IPS-15b (cell line): ENCODE measurements around the gene GLIS1.

Experiments
- H3K27me3 ChIP-seq: one replicate; pipeline ENCODE4 v1.6.1; 2013; ENCODE audit warnings: low read length; ENCODE audit not compliant: control insufficient read depth, insufficient read depth
- H3K36me3 ChIP-seq: one replicate; pipeline ENCODE4 v1.6.1; 2013; ENCODE audit warnings: low read length; ENCODE audit not compliant: control insufficient read depth, insufficient read depth
- H3K4me1 ChIP-seq: one replicate; pipeline ENCODE4 v1.6.1; 2013; ENCODE audit warnings: mild to moderate bottlenecking, low read length; ENCODE audit not compliant: control insufficient read depth, insufficient read depth
- H3K4me3 ChIP-seq: one replicate; pipeline ENCODE4 v1.5.1; 2013; ENCODE audit warnings: low read depth, low read length
- H3K9ac ChIP-seq: one replicate; pipeline ENCODE4 v1.6.1; 2013; ENCODE audit warnings: low read depth, mild to moderate bottlenecking, low read length
- H3K9me3 ChIP-seq: one replicate; pipeline ENCODE4 v1.6.1; 2013; ENCODE audit warnings: mild to moderate bottlenecking, low read length; ENCODE audit not compliant: control insufficient read depth, insufficient read depth

The GLIS1 gene

DNA sequence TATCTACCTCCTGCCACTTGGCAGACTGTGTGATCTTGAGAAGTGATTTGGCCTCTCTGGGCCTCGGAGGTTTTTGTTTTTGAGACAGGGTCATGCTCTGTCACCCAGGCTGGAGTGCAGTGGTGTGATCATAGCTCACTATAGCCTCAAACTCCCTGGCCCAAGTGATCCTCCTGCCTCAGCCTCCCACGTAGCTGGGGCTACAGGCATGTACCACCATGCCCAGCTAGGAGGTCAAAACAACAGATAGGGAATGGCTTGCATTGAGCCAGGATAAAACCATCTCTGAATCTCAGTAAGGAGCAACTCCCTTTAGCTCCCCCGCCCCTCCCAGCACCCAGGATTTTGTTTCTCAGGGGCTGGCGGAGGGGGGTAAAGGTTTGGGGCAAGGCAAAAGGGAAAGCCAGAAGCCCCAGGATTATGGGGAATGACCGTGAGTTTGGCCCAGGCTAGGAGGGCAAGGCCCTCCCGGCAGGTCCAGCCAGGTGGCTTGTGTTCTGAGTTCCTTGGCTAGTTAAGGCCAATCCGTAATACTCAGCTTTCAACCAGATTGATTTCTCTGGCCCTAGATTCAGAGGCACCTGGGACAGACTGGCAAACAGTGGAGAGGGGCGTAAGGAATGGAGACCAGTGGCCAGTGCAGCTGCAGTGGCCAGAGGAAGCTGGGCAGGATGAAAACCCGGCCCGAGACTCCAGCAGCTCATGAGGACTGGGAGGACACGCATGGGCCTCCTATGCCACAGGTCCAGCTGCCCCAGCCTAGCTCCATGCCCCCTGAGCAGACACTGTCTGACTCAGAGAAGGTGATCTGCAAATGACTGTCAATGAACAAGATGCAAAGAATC lies 149.7 kb downstream of the GLIS1 start:
- Histone ChIP-seq H3K27me3 (no peaks in the 10 kb centered on the region), H3K4me1 (no peaks in the 10 kb centered on the region), H3K9ac (no peak overlapping the region), H3K4me3 (no peak overlapping the region), H3K36me3 (no peaks in the 10 kb centered on the region), H3K9me3 (no peaks in the 10 kb centered on the region)

DNA sequence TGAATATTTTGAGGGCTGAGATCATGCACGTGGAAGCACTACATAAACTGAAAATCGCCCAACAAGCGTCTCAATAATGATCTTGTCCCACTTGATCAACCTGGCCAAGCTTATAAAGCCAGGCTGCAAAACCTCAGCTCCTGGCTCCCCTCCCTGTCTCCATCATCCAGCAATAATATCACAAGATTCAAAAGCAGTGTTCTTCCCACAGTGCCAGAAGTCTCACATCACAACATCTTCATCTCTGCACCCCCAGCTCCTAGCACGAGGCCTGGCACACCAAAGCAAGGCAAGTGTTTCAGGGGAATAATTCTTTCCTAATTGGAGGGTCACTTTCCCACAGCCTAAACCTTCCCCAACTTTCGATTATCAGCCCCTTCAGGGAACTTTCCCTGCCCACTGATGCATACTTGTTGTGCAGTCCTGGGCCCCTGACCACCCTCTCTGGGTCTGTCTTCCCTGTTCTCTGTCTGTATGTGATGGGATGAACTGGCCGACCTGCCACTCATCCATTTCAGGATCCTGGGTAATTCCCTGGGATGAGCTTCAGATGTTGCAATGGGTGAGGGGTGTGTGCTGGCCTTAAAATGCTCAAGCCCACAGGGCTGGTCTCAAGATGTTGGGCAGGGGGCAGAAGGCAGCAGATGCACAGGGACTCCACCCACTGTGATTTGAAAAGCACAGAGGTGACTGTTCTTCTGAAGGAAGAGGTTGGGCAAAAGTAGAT lies 150.7 kb downstream of the GLIS1 start:
- Histone ChIP-seq H3K4me1 (no peaks in the 10 kb centered on the region), H3K9ac (no peak overlapping the region), H3K4me3 (no peak overlapping the region), H3K27me3 (no peaks in the 10 kb centered on the region), H3K36me3 (no peaks in the 10 kb centered on the region), H3K9me3 (no peaks in the 10 kb centered on the region)

DNA sequence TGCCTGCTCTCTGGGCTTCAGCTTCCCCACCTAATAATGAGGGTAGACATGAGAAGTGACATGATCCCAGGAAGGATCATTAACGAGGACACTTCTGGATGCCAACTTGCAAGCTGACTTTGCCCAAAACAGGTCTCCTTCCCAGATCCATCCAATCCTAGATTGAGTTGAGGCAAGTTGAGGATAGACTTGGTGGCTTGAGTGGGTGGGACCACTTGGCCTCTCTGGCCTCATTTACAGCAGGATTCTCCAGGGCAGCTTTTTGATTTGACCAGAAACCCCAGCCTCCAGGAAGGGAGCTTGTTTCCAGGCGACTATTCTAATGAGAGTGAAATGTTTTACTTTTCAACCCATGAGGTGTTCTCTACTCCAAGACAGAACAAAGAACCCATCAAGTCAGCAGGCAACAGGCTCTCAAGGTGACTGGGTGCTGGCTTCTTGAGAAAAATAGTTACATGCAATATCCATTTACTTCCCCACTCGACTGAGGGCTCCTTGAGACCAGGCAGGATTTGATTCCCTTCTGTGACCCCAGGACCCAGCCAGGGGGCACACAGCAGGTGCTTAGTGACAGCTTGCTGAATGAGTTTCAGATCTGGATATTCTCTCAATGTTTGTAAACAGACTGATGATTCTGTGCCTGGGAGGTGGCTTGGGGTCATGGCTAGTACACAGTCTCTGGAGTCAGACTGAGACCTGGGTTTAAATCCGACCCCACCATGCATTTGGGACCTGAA lies 151.5 kb downstream of the GLIS1 start:
- no peak overlapping the region for H3K9ac ChIP-seq
- H3K4me3 ChIP-seq = no peak overlapping the region
- no peaks in the 10 kb centered on the region for H3K36me3 ChIP-seq
- H3K4me1 ChIP-seq = no peaks in the 10 kb centered on the region
- no peaks in the 10 kb centered on the region for H3K9me3 ChIP-seq
- no peaks in the 10 kb centered on the region for H3K27me3 ChIP-seq

DNA sequence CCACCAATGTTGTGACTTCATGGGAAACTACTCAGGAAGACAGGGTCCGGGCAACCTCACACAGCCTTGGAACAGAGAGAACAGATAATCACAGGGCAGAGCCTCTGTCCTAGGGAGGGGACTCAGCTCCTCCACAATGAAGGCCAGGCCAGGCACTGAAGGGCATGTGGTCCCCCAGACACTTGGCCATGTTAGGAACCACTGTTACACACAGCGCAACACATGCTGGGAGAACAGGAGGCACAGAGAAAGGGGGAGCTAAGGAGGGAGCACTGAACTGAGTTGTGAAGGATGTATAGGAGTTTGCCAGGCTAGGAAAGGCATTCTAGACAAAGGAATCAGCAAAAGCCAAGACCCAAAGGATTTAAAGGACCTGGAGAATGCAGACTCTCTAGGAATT lies 152.2 kb downstream of the GLIS1 start:
- no peaks in the 10 kb centered on the region for H3K36me3 ChIP-seq
- H3K9me3 ChIP-seq = no peaks in the 10 kb centered on the region
- no peak overlapping the region for H3K4me3 ChIP-seq
- H3K27me3 ChIP-seq = no peaks in the 10 kb centered on the region
- H3K4me1 ChIP-seq = no peaks in the 10 kb centered on the region
- no peak overlapping the region for H3K9ac ChIP-seq

DNA sequence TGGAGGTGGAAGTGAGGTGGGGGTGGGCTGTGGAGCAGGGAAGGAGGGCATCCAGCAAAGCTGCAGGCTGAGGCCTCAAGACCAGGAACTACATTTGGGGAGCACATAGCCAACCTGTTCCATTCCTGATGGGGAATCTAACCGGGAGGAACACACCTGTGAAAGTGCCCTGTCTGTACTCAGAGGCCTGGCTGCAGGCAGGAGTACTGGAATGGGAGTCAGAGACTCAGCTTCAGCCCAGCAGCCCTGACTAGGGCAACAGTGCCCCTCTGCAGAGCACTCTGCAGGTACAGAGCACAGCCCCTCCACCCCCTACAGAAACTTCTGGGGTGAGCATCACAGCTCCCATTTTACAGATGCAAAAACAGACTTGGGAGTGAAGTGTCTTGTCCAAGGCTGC lies 153.4 kb downstream of the GLIS1 start:
- H3K9ac ChIP-seq = no peak overlapping the region

DNA sequence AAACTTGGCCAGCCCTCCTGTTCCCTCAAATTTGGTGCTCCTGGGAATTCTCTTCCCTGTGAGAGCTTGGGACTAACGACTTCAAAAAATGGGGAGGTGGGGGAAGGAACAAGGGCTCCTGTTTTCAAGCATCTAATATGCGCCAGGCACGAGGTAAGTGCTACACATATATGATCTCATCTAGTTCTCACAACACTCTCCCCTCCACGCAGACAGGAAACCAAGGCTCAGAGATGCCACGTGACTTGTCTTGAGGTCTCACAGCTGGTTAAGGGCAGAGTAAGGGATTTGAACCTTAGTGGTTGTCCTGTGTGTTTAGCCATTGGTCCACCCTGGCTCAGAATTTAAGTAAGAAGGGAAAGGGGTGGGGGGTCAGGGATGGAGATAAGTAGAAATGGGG lies 153.8 kb downstream of the GLIS1 start:
- Histone ChIP-seq H3K27me3 (no peaks in the 10 kb centered on the region), H3K36me3 (no peaks in the 10 kb centered on the region), H3K4me1 (no peaks in the 10 kb centered on the region), H3K4me3 (no peak overlapping the region), H3K9me3 (no peaks in the 10 kb centered on the region), H3K9ac (no peak overlapping the region)

More for the DNA sequence above, 153.4 kb downstream of the GLIS1 start:
- Histone ChIP-seq H3K4me1 (no peaks in the 10 kb centered on the region), H3K4me3 (no peak overlapping the region), H3K9me3 (no peaks in the 10 kb centered on the region), H3K27me3 (no peaks in the 10 kb centered on the region), H3K36me3 (no peaks in the 10 kb centered on the region)

DNA sequence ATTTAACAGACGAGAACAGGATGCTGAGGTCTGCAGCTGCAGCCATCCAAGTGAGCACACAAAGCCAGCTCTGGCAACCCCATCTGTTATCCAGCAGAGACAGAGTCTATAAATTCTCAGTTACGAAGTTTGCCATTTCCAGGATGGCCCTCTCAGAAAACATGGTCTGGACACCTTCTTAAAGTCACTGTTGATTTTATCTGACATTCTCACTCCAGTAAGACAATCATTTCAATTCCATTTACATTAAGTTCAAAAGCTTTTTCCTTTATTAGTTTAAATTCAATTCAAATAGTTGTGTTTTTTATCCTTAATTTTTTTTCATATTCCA lies 154.2 kb downstream of the GLIS1 start:
- H3K4me1 ChIP-seq = no peaks in the 10 kb centered on the region
- H3K36me3 ChIP-seq = no peaks in the 10 kb centered on the region
- no peaks in the 10 kb centered on the region for H3K27me3 ChIP-seq
- H3K9me3 ChIP-seq = no peaks in the 10 kb centered on the region
- H3K4me3 ChIP-seq = no peak overlapping the region
- H3K9ac ChIP-seq = no peak overlapping the region

DNA sequence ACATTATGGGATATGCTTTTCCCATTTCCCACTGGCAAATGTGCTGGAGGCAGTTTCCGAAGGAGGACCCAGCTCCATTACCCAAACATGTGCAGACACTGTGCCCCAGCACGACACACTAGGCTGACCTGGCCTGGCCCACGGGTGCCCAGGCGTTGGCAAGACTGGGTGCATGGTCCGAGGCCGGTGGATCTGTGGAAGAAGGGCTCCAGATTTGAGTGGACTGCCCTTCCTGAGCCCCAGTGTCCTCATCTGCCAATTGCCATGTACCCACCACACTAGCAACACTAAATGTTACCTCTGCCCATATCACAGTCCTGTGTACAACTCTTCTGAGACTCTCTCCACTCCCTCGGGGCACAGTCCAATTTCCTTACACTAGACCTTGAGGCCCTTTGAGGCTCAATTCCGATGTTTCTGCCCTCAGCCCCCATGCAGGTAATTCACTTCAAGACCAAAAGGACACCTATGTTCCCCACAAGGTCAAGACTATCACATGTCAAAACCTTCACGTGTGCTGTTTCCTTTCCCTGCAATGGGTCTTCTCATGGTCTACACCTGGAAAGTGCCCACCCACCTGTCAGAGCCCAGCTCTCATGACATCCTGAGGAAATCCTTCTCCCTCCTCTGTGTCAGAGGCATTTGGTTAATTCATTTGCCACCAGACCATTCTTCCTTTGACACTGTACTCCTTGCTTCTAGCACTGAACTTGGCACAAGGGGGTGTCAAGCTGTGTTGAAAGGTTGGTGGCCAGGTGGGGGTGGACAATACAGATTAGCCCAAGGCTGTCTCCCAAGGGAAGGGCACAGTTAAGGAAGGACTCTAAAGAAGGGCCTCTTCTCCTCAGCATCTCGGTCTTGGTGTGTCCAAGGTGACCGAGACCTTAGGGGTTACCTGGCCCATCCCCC lies 154.8 kb downstream of the GLIS1 start:
- H3K9me3 ChIP-seq = no peaks in the 10 kb centered on the region
- H3K4me1 ChIP-seq = no peaks in the 10 kb centered on the region
- H3K9ac ChIP-seq = no peak overlapping the region
- no peaks in the 10 kb centered on the region for H3K27me3 ChIP-seq
- H3K4me3 ChIP-seq = no peak overlapping the region
- no peaks in the 10 kb centered on the region for H3K36me3 ChIP-seq

DNA sequence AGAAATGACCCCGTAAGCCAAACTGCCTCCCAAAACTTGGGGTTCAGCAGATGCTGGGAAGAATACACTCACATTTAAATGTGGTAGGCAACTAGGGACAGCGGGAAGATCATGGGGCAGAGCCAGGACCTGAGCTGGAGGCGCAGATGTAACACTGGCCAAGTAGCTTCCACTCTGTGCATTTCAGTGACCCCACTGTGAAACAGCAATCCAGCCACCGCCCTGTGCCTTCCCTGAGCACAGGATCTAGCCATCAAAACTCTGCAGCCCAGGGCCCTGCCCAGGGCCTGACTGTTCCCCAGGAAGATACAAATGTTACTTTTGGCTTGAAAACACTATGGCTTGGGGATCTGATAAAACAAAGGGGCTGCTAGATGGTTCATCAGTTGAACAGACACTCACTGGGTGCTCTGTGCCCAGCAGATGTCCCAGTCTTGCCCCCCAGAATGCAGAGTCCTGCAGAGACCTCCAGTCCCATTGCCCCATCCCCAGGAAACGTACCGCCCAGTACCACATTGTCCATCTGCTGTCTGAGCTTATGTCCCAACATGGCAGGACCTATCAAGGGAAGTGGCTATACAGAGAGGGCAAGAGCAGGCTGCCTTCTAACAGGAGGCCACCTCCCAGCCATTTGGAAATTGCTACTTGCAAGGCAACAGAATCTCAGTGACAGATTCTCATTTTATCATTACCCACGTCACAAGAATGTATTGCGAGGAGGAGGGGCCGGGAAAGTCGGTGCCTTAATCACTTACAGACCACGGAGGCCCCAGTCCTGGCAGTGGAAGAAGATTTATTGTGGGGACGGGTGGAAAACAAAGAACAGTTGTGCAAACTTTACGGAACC lies 155.7 kb downstream of the GLIS1 start:
- no peaks in the 10 kb centered on the region for H3K36me3 ChIP-seq
- no peak overlapping the region for H3K9ac ChIP-seq
- H3K4me1 ChIP-seq = no peaks in the 10 kb centered on the region
- H3K4me3 ChIP-seq = no peak overlapping the region
- no peaks in the 10 kb centered on the region for H3K27me3 ChIP-seq
- H3K9me3 ChIP-seq = no peaks in the 10 kb centered on the region

DNA sequence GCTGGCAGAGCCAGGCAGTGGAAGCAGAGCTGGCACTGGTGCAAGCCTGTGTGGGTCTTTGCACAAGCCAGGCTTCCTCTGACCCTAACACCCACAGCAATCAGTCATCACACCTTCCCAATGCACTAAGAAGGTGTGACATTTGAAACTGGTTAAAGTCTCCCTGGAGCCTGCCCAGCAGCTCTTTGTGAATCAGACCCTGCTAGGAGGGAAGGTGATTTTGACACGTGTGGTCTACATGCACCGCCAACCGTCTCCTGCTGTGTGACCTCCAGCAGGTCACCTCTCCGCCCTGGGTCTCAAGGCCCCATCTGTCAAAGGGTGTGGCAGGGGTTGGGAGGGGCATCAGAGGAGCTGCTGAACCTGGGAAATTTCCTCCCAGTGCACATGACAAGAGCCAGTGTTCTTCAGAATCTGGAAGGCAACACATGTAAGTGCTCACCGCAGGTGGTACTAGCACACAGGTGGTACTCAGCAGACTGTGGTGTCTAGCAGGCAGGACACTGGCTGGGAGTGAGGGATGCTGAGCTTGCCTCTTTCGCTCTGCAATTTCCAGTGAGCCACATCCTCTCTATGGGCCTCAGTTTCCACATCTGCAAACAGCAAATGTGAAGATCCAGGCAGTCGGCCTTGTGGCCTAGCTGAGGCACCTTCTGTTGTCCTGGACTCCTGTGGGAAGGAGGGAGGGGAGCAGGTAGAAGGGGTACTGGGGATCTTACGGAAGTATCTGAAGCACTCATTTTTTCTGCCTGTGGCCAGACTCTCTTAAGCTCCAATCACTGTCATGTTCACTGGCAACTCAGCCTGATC lies 156.5 kb downstream of the GLIS1 start:
- Histone ChIP-seq H3K4me3 (no peak overlapping the region), H3K27me3 (no peaks in the 10 kb centered on the region), H3K9ac (no peak overlapping the region), H3K9me3 (no peaks in the 10 kb centered on the region), H3K4me1 (no peaks in the 10 kb centered on the region), H3K36me3 (no peaks in the 10 kb centered on the region)
